GM15510 (cell line): ENCODE data around the gene ZSCAN21.

Experiments used
- POLR2A ChIP-seq: IDR thresholded peaks from 3 replicates; pipeline ENCODE4 v1.6.1; 2011; ENCODE audit warnings: borderline replicate concordance; ENCODE audit not compliant: insufficient read length; ENCODE audit errors: extremely low read depth

Gene ZSCAN21

GRCh38 chr7:100021297-100021696 is 28.3 kb upstream of the ZSCAN21 start:
- TF ChIP-seq POLR2A, result no peak

GRCh38 chr7:100022621-100023020 is 27.0 kb upstream of the ZSCAN21 start:
- TF ChIP-seq POLR2A, result no peak

DNA sequence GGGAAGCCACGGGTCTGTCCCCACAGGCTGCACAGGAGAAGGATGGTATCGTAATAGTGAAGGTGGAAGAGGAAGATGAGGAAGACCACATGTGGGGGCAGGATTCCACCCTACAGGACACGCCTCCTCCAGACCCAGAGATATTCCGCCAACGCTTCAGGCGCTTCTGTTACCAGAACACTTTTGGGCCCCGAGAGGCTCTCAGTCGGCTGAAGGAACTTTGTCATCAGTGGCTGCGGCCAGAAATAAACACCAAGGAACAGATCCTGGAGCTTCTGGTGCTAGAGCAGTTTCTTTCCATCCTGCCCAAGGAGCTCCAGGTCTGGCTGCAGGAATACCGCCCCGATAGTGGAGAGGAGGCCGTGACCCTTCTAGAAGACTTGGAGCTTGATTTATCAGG is 26.0 kb upstream of the ZSCAN21 start:
- TF ChIP-seq POLR2A, result no peak

- TF ChIP-seq POLR2A, result no peak
Observed at GRCh38 chr7:100024020-100024619, 25.5 kb upstream of the ZSCAN21 start.

DNA sequence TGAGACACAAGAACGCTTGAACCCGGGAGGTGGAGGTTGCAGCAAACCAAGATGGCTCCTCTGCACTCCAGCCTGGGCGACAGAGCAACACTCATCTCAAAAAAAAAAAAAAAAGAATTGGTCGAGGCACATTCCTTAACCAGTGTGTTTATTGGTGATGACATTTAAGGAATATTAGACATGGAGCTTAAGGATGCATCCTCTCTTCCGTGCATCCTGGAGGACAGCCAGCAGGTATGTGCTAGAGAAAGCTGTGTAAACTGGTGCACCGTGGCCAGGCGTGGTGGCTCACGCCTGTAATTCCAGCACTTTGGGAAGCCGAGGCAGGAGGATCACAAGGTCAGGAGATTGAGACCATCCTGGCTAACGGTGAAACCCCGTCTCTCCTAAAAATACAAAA is 22.4 kb upstream of the ZSCAN21 start:
- no peak for TF ChIP-seq POLR2A

DNA sequence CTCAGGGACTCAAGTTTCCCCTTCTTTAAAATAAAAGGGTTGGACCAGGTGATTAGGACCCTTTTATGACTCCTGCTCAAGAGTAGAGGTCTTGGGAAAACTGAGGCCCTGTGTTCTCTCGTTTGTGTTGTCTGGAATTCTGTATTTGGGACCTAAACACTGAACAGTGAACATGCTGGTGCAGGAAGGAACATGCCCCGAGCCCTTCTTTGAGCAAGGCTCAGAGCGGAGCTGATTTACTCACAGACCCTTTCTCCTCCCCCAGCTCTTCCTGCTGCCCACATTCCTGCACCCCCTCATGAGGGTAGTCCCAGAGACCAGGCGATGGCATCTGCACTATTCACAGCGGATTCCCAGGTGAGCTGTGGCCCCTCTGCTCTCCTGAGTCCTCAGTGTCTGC is 20.0 kb upstream of the ZSCAN21 start:
- TF ChIP-seq POLR2A, result no peak

GRCh38 chr7:100033526-100033925 is 16.0 kb upstream of the ZSCAN21 start:
- TF ChIP-seq POLR2A, result no peak

GRCh38 chr7:100034871-100035510 is 14.6 kb upstream of the ZSCAN21 start:
- no peak for TF ChIP-seq POLR2A

DNA sequence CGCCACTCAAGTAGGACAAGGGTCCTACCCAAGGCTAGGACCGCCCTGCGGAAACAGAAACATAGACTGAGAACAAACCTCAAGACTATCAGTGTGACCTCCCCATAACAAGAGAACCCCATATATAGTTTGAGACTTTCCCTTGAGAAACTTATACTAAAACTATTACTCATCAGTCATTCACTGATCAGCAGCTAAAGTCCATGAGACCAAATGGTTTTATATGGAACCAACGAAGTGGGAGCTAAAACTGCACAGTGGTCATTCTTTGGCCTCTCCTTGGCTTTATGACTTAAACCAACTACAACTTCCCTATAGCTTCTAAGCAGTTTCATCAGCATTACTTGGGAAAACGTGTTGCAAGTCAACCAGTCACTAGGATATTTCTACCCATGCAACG is 13.7 kb upstream of the ZSCAN21 start:
- no peak for TF ChIP-seq POLR2A

GRCh38 chr7:100038326-100038725 is 11.2 kb upstream of the ZSCAN21 start:
- TF ChIP-seq POLR2A, result no peak

GRCh38 chr7:100040575-100040974 is 9.0 kb upstream of the ZSCAN21 start:
- no peak for TF ChIP-seq POLR2A

- no peak for TF ChIP-seq POLR2A
Observed at GRCh38 chr7:100044718-100045117, 4.9 kb upstream of the ZSCAN21 start.

- TF ChIP-seq POLR2A, result no peak
Observed at GRCh38 chr7:100048680-100049079, 894 bp upstream of the ZSCAN21 start.

- no peak for TF ChIP-seq POLR2A
Observed at GRCh38 chr7:100051611-100052010, 2.0 kb downstream of the ZSCAN21 start.

DNA sequence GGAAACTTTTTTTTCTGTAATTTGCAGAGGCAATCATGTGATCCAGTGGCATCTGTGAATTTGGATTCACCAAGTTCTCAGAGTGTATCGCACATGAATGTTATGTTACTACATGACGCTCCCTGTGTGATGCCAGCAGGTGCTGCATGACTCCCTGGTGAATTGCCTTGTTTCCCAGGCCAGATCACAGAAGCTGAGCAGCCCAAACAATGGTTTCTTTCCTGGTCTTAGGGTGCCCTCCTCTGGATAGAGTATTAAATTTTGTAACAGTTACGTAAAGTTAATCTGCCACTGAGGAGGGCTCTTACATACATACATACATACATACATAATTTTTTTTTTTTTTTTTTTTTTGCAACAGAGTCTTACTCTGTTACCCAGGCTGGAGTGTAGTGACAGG is 3.6 kb downstream of the ZSCAN21 start:
- no peak for TF ChIP-seq POLR2A

DNA sequence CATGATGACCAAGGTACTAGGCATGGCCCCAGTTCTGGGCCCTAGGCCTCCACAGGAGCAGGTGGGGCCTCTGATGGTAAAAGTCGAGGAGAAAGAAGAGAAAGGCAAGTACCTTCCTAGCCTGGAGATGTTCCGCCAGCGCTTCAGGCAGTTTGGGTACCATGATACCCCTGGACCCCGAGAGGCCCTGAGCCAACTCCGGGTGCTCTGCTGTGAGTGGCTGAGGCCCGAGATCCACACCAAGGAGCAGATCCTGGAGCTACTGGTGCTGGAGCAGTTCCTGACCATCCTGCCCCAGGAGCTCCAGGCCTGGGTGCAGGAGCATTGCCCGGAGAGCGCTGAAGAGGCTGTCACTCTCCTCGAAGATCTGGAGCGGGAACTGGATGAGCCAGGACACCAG is 7.4 kb downstream of the ZSCAN21 start:
- no peak for TF ChIP-seq POLR2A
